Glutamatergic neuron (in vitro differentiated cells): ENCODE results near the gene BATF3. TPM values are rescaled to one million over a fixed set of nuclear protein-coding genes. Genes with fewer than 3 reads are reported as not detected.

ENCODE experiments used
- DNase-seq: peaks from one replicate; pipeline ENCODE4 v3.0.0; 2022
- H3K27ac Mint-ChIP-seq: one replicate; pipeline ENCODE4 v1.8.0; 2020; ENCODE audit warnings: mild to moderate bottlenecking, mixed read lengths, inconsistent platforms; ENCODE audit not compliant: unreplicated experiment
- H3K27me3 Mint-ChIP-seq: one replicate; pipeline ENCODE4 v1.8.0; 2020; ENCODE audit warnings: mild to moderate bottlenecking, moderate library complexity, mixed read lengths, inconsistent platforms; ENCODE audit not compliant: unreplicated experiment
- H3K36me3 Mint-ChIP-seq: one replicate; pipeline ENCODE4 v1.8.0; 2020; ENCODE audit warnings: mild to moderate bottlenecking, mixed read lengths, inconsistent platforms; ENCODE audit not compliant: unreplicated experiment
- H3K4me1 Mint-ChIP-seq: one replicate; pipeline ENCODE4 v1.8.0; 2020; ENCODE audit warnings: mild to moderate bottlenecking, low read depth, mixed read lengths, inconsistent platforms; ENCODE audit not compliant: unreplicated experiment
- H3K4me3 Mint-ChIP-seq: one replicate; pipeline ENCODE4 v1.8.0; 2020; ENCODE audit warnings: mild to moderate bottlenecking, mixed read lengths, inconsistent platforms; ENCODE audit not compliant: unreplicated experiment
- H3K9me3 Mint-ChIP-seq: one replicate; pipeline ENCODE4 v1.8.0; 2020; ENCODE audit warnings: mild to moderate bottlenecking, moderate library complexity, mixed read lengths, inconsistent platforms; ENCODE audit not compliant: unreplicated experiment
- CTCF ChIP-seq: fragments of 200-600 bp; sonication (generic); IDR thresholded peaks from one replicate; pipeline ENCODE4 v1.5.0; 2021; ENCODE audit not compliant: partially characterized antibody, unreplicated experiment
- total RNA-seq: library from RNA; stranded (reverse); fragmentation: NEBNext Ultra II Directional; extraction: Animal tissue kit (Norgen Biotek cat#: 25700); gene quantifications from one replicate; pipeline ENCODE4 v1.2.1, GENCODE V29; 2021; ENCODE audit not compliant: unreplicated experiment

Gene BATF3
- total RNA-seq, 1 donor from 2014 or later = 0.56 TPM

- Mint-ChIP-seq H3K27ac (no peak overlapping the region), H3K4me1 (peaks cover 4% of the 10 kb centered on the region), H3K27me3 (peaks cover 13% of the 10 kb centered on the region), H3K36me3 (no peaks in the 10 kb centered on the region), H3K9me3 (peaks cover 7% of the 10 kb centered on the region), H3K4me3 (no peak overlapping the region)
- no peak for DNase-seq
- no peak for TF ChIP-seq CTCF
These were observed 3.0 kb upstream of the BATF3 start for GRCh38 chr1:212702672-212703071.

GRCh38 chr1:212701910-212702309, 2.3 kb upstream of the BATF3 start:
- no peak for TF ChIP-seq CTCF
- peaks cover 13% of the 10 kb centered on the region for H3K27me3 Mint-ChIP-seq
- no peaks in the 10 kb centered on the region for H3K36me3 Mint-ChIP-seq
- peaks cover 4% of the 10 kb centered on the region for H3K4me1 Mint-ChIP-seq
- no peak for DNase-seq
- no peak overlapping the region for H3K4me3 Mint-ChIP-seq
- H3K27ac Mint-ChIP-seq = no peak overlapping the region
- H3K9me3 Mint-ChIP-seq = peaks cover 7% of the 10 kb centered on the region

GRCh38 chr1:212700892-212701819, 1.5 kb upstream of the BATF3 start:
- peak; percentile 50 for DNase-seq
- H3K27ac Mint-ChIP-seq = peak overlapping the region; percentile 57
- peak overlapping the region; percentile 83 for H3K4me3 Mint-ChIP-seq
- peaks cover 16% of the 10 kb centered on the region for H3K27me3 Mint-ChIP-seq
- peaks cover 4% of the 10 kb centered on the region for H3K4me1 Mint-ChIP-seq
- TF ChIP-seq CTCF = no peak
- no peaks in the 10 kb centered on the region for H3K36me3 Mint-ChIP-seq
- H3K9me3 Mint-ChIP-seq = peaks cover 7% of the 10 kb centered on the region

- H3K4me1 Mint-ChIP-seq = peaks cover 4% of the 10 kb centered on the region
- DNase-seq = peak; percentile 30
- no peaks in the 10 kb centered on the region for H3K36me3 Mint-ChIP-seq
- H3K4me3 Mint-ChIP-seq = peak overlapping the region; percentile 83
- H3K9me3 Mint-ChIP-seq = peaks cover 7% of the 10 kb centered on the region
- no peak overlapping the region for H3K27ac Mint-ChIP-seq
- no peak for TF ChIP-seq CTCF
- H3K27me3 Mint-ChIP-seq = peaks cover 16% of the 10 kb centered on the region
These were observed 717 bp upstream of the BATF3 start for GRCh38 chr1:212700223-212700891.
